Stromal cell of bone marrow (primary cell): ENCODE results near the gene ADGRD2.

Experiments used
- DNase-seq: peaks from one replicate; pipeline ENCODE4 v3.0.0-alpha.2; 2012; ENCODE audit warnings: low read depth

Gene ADGRD2

DNA sequence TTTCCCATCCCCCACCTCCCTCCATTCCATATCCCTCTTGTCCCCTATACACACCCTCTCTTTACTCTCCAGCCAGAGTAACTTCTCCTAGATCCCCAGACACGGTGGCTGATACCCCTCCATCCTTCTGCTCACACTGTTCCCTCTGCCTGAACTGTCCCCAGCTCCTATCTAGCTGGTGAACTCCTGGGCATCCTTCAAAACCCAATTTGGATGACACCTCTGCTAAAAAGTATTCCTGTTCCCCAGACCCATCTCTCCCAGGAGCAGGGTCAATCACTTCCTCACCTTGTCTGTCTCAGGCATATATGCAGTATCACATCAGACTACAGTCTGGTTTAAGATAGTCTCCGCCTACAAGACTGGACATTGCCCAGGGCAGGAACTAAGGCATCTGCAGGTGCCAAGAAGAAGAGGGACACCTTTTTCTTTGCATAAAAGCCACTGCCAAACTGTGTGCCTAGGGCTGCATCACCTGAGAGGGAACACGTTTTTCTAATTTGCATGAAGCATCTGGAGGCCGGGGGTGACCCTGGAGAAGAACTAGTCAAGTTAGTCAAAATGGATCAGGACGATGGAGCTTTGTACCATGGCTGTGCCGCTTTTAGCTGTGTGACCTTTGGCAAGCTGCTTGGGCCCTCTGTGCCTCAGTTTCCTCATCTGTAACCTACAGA, 29.8 kb downstream of the ADGRD2 start:
- no peak for DNase-seq

- no peak for DNase-seq
Measured at GRCh38 chr9:124480621-124480981, 30.4 kb downstream of the ADGRD2 start.

GRCh38 chr9:124481115-124481514, 30.9 kb downstream of the ADGRD2 start:
- no peak for DNase-seq

- no peak for DNase-seq
Measured at GRCh38 chr9:124482431-124483031, 32.3 kb downstream of the ADGRD2 start.

DNA sequence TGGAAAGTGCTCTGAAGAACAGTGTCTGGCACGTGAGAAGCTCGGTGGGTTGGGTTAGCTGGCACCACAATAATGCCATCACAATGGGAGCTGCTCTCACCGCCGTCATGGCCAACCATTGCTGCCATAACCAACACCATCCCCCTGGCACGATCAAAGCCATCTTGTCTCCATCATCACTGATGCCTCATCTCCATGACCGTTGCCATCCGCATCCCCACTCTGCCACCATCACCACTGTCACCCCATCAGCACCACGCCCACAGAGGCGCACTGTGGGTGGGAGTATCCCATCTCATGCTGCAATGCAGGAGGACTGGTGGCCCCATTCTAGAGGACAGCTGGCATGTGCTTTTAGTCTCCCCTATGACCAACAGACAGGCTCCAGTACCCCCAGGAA, 33.2 kb downstream of the ADGRD2 start:
- no peak for DNase-seq

GRCh38 chr9:124485201-124485600, 35.0 kb downstream of the ADGRD2 start:
- DNase-seq = no peak

GRCh38 chr9:124485936-124486335, 35.7 kb downstream of the ADGRD2 start:
- no peak for DNase-seq

- DNase-seq = no peak
Measured at GRCh38 chr9:124486778-124487259, 36.6 kb downstream of the ADGRD2 start.

- DNase-seq = no peak
Measured at GRCh38 chr9:124487260-124488182, 37.3 kb downstream of the ADGRD2 start.

GRCh38 chr9:124488641-124489210, 38.5 kb downstream of the ADGRD2 start:
- DNase-seq = no peak

- no peak for DNase-seq
Measured at GRCh38 chr9:124489222-124489621, 39.0 kb downstream of the ADGRD2 start.

DNA sequence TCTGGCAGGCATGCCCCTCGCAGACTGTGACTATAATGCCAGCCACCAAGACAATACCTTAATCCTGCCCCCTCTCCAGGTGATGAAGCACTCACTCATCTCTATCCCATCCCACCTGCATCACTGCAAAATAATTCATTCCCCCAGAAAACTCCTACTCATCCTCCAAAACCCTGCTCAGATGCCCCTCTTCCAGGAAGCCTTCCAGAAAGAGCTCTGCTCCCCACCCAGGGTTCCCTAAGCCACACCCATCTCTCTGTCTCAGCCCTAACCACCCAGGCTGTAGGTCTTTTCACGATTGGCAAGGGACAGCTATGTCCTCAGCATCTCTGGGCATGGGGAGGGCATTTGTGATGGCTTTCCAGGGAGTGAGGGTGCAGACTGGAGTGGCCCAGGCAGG, 39.8 kb downstream of the ADGRD2 start:
- no peak for DNase-seq

DNA sequence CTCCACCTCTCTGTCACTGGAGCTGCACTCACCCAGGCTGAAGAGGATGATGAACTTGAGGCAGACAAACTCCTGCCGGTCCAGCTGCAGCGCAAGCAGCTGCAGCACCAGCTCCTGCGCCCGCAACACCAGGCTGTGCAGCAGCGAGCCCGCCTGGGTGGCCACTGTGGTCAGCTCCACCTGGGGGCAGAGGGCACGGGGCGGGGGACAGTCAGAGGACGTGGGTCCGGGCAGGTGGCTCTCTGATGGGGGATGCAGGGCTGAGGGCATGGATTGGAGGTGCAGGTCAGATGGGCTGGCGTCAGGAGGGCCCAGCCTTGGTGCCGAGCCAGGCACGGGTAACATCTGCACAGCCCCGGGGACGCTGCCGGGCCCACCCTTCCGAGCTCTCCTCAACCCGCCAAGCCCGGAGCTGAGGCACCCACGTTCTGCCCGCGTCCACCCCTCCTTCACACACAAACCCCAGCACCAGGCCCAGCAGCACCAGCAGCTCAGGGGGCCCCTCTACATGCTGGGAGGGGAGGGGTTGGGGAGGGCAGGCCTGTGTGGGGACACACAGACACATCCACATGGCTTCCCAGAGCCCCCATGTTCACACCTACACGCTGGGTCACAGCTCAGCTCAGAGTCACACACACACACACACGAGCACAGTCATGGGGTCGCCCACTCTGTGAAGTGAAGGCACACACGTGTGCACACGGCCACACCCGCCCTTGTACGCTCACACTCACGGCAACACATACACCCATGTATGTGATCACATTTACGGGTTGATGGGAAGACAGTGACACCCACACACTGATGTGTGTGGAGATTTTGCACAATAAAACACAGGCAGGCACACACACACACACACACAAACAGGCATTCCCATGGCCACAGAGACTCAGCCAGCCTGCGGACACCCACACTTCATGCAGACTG, 41.1 kb downstream of the ADGRD2 start:
- no peak for DNase-seq

GRCh38 chr9:124492818-124493217, 42.6 kb downstream of the ADGRD2 start:
- no peak for DNase-seq

GRCh38 chr9:124493218-124493617, 43.0 kb downstream of the ADGRD2 start:
- DNase-seq = no peak

DNA sequence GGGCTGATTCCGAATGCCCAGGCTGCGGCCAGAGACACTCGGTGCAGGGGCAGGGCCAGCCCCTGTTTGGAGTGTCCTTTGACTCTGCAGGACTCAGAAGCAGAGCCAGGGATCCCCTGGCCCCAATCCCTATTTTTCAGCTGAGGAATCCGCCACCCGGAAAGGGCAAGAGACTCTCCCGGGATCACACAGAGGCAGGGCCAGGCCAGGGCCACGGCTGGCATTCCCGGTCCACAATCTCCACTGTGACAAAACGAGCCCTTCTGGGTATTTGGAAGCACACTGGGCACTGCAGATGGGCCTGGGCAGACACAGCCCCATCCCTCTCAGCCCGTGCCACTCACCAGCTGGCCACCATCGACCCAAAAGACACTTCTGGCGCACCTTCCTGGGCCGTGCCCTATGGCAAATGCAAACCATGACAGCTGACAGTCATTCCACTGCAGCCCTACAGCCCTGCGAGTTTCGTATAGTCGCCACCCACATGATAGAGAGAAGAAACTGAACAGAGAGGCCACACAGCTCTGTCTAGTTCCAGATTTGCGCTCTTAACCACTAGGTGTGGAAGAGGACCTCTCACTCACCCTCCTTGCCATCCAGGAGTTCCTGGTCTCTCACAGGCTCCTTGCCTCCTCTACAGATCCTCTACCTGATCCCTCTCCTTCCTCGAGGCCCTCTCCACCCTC, 43.7 kb downstream of the ADGRD2 start:
- DNase-seq = no peak

DNA sequence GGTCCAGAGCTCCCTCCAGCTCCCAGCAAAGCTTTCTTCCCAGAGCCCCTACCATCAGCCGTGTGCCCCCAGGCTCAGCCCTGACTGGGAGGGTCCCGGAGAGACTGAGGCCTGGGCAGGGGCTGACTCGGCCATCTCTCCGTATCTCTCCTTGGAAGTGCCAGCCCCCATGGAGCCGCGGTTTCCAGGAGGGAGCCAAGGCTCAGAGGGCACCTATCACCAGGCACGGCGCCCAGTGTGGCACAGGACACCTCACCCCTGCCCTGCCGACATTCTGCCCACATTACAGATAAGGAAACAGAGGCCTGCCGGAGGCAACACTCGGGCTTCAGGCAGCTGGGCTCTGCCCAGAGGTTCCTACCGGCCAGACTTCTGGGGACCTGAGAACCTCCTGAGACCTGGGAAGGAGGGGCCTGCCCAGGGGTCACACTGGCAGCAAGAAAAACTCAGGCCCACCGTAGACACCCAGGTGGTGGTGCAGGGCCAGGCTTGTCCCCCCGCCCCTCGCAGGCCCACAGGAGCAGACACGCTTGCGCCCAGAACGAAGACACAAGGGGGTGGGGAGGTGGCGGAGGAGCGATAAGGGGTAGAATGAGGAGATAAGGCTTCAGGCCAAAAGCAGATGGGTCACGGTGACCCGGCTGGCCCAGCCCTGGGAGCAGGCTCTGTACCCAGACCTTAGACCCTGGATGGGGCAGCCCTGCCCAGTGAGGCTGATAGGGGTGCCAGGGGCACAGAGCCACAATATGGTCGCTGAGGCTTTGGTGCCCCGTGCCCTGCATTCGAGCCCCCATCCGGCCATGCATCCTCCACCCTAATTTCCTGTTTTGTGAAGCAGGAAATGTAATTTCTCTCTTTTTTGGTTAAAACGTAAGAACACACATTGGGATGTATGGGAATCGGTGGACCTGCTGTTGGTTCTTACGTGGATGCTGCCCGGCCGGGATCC, 45.1 kb downstream of the ADGRD2 start:
- no peak for DNase-seq

DNA sequence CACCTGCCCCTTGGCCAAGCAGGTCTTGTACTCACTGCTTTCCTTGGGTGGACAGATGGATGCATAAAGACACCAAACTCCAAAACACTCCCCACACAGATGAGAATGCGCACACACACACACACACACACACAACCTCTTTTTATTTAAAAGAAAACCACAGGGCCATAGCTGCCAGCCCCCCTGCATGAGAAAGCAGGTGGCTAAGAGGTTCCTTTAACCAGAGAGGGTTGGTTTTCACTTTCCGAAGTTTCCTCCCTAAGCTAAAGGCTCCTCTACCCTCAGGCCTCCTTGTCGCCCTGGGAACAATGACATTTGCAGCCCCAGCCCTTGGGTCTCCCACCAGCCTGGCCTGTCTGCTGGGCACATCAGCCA, 45.8 kb downstream of the ADGRD2 start:
- no peak for DNase-seq

- DNase-seq = no peak
Measured at GRCh38 chr9:124496463-124496862, 46.2 kb downstream of the ADGRD2 start.

DNA sequence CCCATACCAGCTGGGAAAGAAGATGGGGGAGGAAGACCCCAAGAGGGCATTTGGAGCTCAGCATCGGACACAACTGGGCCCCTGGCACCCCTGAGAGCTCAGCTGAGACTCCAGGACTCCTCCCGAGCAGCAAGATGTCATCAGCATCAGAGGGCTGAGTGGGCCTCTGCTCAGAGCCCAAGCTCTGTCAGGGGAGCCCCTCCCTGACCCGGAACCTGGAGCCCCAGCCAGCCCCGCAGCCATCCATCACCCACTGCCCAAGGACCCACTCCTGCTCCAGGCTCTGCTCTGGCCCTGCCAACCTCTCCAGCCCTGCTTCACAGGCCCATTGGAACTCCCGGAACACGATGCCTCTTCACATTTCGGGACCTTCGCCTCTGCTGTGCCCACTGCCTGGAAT, 47.2 kb downstream of the ADGRD2 start:
- DNase-seq = no peak
